ENCODE measurements around the gene SLC11A1.

SLC11A1 gene

GRCh38 chr2:218395456-218395825 lies 13.4 kb downstream of the SLC11A1 start:
- peak overlapping the region; percentile 26 for H3K4me3 ChIP-seq (replicated peaks; ENCODE audit: insufficient read depth, low read length)
- no peak for TF ChIP-seq POLR2AphosphoS5 (IDR thresholded peaks at IDR 0.05; ENCODE audit: low read depth)
- TF ChIP-seq GABPA (IDR thresholded peaks at IDR 0.05; ENCODE audit: low read depth) = no peak
- TF ChIP-seq REST (IDR thresholded peaks at IDR 0.05; ENCODE audit: insufficient replicate concordance, low read depth) = no peak
- peak overlapping the region; percentile 100 for H3K27ac ChIP-seq (replicated peaks)
- no peak for DNase-seq (ENCODE audit: low read depth in 1 of 2, low spot score in 1 of 2)
- no peaks in the 10 kb centered on the region for H3K27me3 ChIP-seq (ENCODE audit: insufficient read depth, poor library complexity, severe bottlenecking)

GRCh38 chr2:218395826-218396687 lies 14.0 kb downstream of the SLC11A1 start:
- Histone ChIP-seq H3K4me3 (replicated peaks; ENCODE audit: insufficient read depth, low read length) (peak overlapping the region; percentile 37), H3K27me3 (ENCODE audit: insufficient read depth, poor library complexity, severe bottlenecking) (no peaks in the 10 kb centered on the region), H3K27ac (replicated peaks) (peak overlapping the region; percentile 100)
- TF ChIP-seq CTCF (IDR thresholded peaks at IDR 0.05; ENCODE audit: insufficient read depth, low read length) (peak; percentile 36), SPI1 (IDR thresholded peaks at IDR 0.05; ENCODE audit: borderline replicate concordance, low read depth) (peak; percentile 16; the same call in 1 of the 2 replicates), POLR2AphosphoS5 (IDR thresholded peaks at IDR 0.05; ENCODE audit: low read depth) (peak; percentile 48; the same call in 1 of the 2 replicates), REST (IDR thresholded peaks at IDR 0.05; ENCODE audit: insufficient replicate concordance, low read depth) (peak; percentile 35), GABPA (IDR thresholded peaks at IDR 0.05; ENCODE audit: low read depth) (no peak)
- DNase-seq (ENCODE audit: low read depth in 1 of 2, low spot score in 1 of 2) = peak; percentile 95 to 97

- H3K27me3 ChIP-seq (ENCODE audit: insufficient read depth, poor library complexity, severe bottlenecking) = no peaks in the 10 kb centered on the region
- peak in 1 of 2 experiments; percentile 48 for DNase-seq (ENCODE audit: low read depth in 1 of 2, low spot score in 1 of 2)
- peak overlapping the region; percentile 100 for H3K27ac ChIP-seq (replicated peaks)
- peak overlapping the region; percentile 37 for H3K4me3 ChIP-seq (replicated peaks; ENCODE audit: insufficient read depth, low read length)
- TF ChIP-seq REST (IDR thresholded peaks at IDR 0.05; ENCODE audit: insufficient replicate concordance, low read depth) (no peak), SPI1 (IDR thresholded peaks at IDR 0.05; ENCODE audit: borderline replicate concordance, low read depth) (no peak), GABPA (IDR thresholded peaks at IDR 0.05; ENCODE audit: low read depth) (no peak), CTCF (IDR thresholded peaks at IDR 0.05; ENCODE audit: insufficient read depth, low read length) (no peak), POLR2AphosphoS5 (IDR thresholded peaks at IDR 0.05; ENCODE audit: low read depth) (no peak)
These were observed 14.8 kb downstream of the SLC11A1 start for GRCh38 chr2:218396688-218397462.
